Hepatocyte (in vitro differentiated cells): ENCODE results near the gene SNX11. TPM values are rescaled to one million over a fixed set of nuclear protein-coding genes. Genes with fewer than 3 reads are reported as not detected.

ENCODE experiments used
- DNase-seq: peaks from one replicate; pipeline ENCODE4 v3.0.0-alpha.2; 2016; ENCODE audit warnings: low spot score
- H2AFZ ChIP-seq: fragments of 200-600 bp; sonication (generic); 2 replicates; pipeline ENCODE4 v1.6.0; 2016; ENCODE audit warnings: antibody characterized with exemption, mild to moderate bottlenecking
- H3K27ac ChIP-seq: fragments of 200-600 bp; sonication (generic); 2 replicates; pipeline ENCODE4 v1.5.1; 2016; ENCODE audit warnings: mild to moderate bottlenecking
- H3K27me3 ChIP-seq: fragments of 200-600 bp; sonication (generic); 2 replicates; pipeline ENCODE4 v1.6.1; 2016
- H3K36me3 ChIP-seq: fragments of 200-600 bp; sonication (generic); replicated peaks from 2 replicates; pipeline ENCODE4 v1.5.1; 2016; ENCODE audit warnings: low read depth; ENCODE audit not compliant: insufficient read depth
- H3K4me1 ChIP-seq: fragments of 200-600 bp; sonication (generic); 2 replicates; pipeline ENCODE4 v1.5.1; 2016; ENCODE audit warnings: mild to moderate bottlenecking, moderate library complexity; ENCODE audit not compliant: insufficient read depth
- H3K4me2 ChIP-seq: fragments of 200-600 bp; sonication (generic); 2 replicates; pipeline ENCODE4 v1.6.0; 2016
- H3K4me3 ChIP-seq: fragments of 200-600 bp; sonication (generic); 2 replicates; pipeline ENCODE4 v1.5.1; 2016; ENCODE audit warnings: mild to moderate bottlenecking
- H3K79me2 ChIP-seq: fragments of 200-600 bp; sonication (generic); 2 replicates; pipeline ENCODE4 v1.6.0; 2017; ENCODE audit warnings: mild to moderate bottlenecking
- H3K9me2 ChIP-seq: fragments of 200-600 bp; sonication (generic); replicated peaks from 2 replicates; pipeline ENCODE4 v1.6.0; 2017; ENCODE audit warnings: mild to moderate bottlenecking; ENCODE audit not compliant: insufficient read depth
- H3K9me3 ChIP-seq: fragments of 200-600 bp; sonication (generic); 2 replicates; pipeline ENCODE4 v1.5.1; 2016; ENCODE audit warnings: low read depth, mild to moderate bottlenecking
- H4K20me1 ChIP-seq: fragments of 200-600 bp; sonication (generic); 2 replicates; pipeline ENCODE4 v1.6.0; 2016; ENCODE audit warnings: mild to moderate bottlenecking; ENCODE audit not compliant: insufficient read depth, poor library complexity, severe bottlenecking
- CTCF ChIP-seq: fragments of 200-600 bp; sonication (generic); IDR thresholded peaks from 2 replicates; pipeline ENCODE4 v1.5.1; 2016; ENCODE audit warnings: antibody characterized with exemption, mild to moderate bottlenecking; ENCODE audit not compliant: poor library complexity
- EZH2 ChIP-seq: fragments of 200-600 bp; sonication (generic); IDR thresholded peaks from 2 replicates; pipeline ENCODE4 v1.6.1; 2016; ENCODE audit warnings: antibody characterized with exemption, mild to moderate bottlenecking, borderline replicate concordance
- EZH2phosphoT487 ChIP-seq: fragments of 200-600 bp; sonication (generic); IDR thresholded peaks from one replicate; pipeline ENCODE4 v1.6.1; 2018; ENCODE audit warnings: antibody characterized with exemption, mild to moderate bottlenecking, low read depth, moderate library complexity; ENCODE audit not compliant: unreplicated experiment, severe bottlenecking
- WGBS: methylation state at CpG from one replicate; pipeline ENCODE4 v1.1.6; 2016; ENCODE audit warnings: low lambda C conversion rate; ENCODE audit errors: missing lambda C conversion rate; 5-methylcytosine and 5-hydroxymethylcytosine counted together
- polyA plus RNA-seq: library from polyadenylated mRNA; unstranded; fragments of >200 nt; fragmentation: Nextera tagmentation; extraction: Ambion mirVana; gene quantifications from 2 replicates; pipeline ENCODE4 v1.2.1, GENCODE V29; 2016
- total RNA-seq: library from RNA; depleted of rRNA; stranded (reverse); fragments of >200 nt; gene quantifications from 2 replicates; pipeline ENCODE4 v1.2.3, GENCODE V29; 2014

Gene SNX11
- total and polyA plus RNA-seq, 2 experiments from 2014 or later: 11.3 to 13.2 TPM

- H3K79me2 ChIP-seq: no peaks in the 10 kb centered on the region
- H3K9me2 ChIP-seq: no peaks in the 10 kb centered on the region
- no peak for TF ChIP-seq EZH2
- no peak for TF ChIP-seq EZH2phosphoT487
- no peak for TF ChIP-seq CTCF
- H3K9me3 ChIP-seq: no peaks in the 10 kb centered on the region
- no peaks in the 10 kb centered on the region for H3K27me3 ChIP-seq
- no peak for DNase-seq
- WGBS: 92% methylated on average over 5 of the region's 5 CpGs
- H2AFZ ChIP-seq: no peak overlapping the region
- no peak overlapping the region for H3K4me2 ChIP-seq
- H3K36me3 ChIP-seq: no peaks in the 10 kb centered on the region
- no peaks in the 10 kb centered on the region for H4K20me1 ChIP-seq
- no peaks in the 10 kb centered on the region for H3K4me1 ChIP-seq
- H3K27ac ChIP-seq: no peak overlapping the region
- H3K4me3 ChIP-seq: no peak overlapping the region
Observed at GRCh38 chr17:48132385-48132784, 24.8 kb downstream of the SNX11 start.

GRCh38 chr17:48134912-48135480 is 27.4 kb downstream of the SNX11 start:
- WGBS: 94% methylated on average over 3 of the region's 3 CpGs
- no peak overlapping the region for H2AFZ ChIP-seq
- H3K4me1 ChIP-seq: no peaks in the 10 kb centered on the region

GRCh38 chr17:48137656-48138055 is 30.1 kb downstream of the SNX11 start:
- 58% methylated on average over 1 of the region's 1 CpG for WGBS
- H4K20me1 ChIP-seq: no peaks in the 10 kb centered on the region

More at GRCh38 chr17:48134912-48135480, 27.4 kb downstream of the SNX11 start:
- no peaks in the 10 kb centered on the region for H3K9me2 ChIP-seq
- no peaks in the 10 kb centered on the region for H3K9me3 ChIP-seq
- H4K20me1 ChIP-seq: no peaks in the 10 kb centered on the region
- H3K4me3 ChIP-seq: no peak overlapping the region
- H3K27me3 ChIP-seq: no peaks in the 10 kb centered on the region
- no peak overlapping the region for H3K27ac ChIP-seq
- no peaks in the 10 kb centered on the region for H3K79me2 ChIP-seq
- no peak for DNase-seq
- H3K36me3 ChIP-seq: no peaks in the 10 kb centered on the region
- no peak overlapping the region for H3K4me2 ChIP-seq
- TF ChIP-seq CTCF (peak; percentile 15), EZH2 (no peak)

More at GRCh38 chr17:48137656-48138055, 30.1 kb downstream of the SNX11 start:
- no peaks in the 10 kb centered on the region for H3K79me2 ChIP-seq
- H3K4me1 ChIP-seq: no peaks in the 10 kb centered on the region
- no peaks in the 10 kb centered on the region for H3K9me3 ChIP-seq
- no peak overlapping the region for H3K27ac ChIP-seq
- H3K4me2 ChIP-seq: no peak overlapping the region
- TF ChIP-seq EZH2phosphoT487 (no peak), EZH2 (no peak), CTCF (no peak)
- no peak overlapping the region for H3K4me3 ChIP-seq
- no peak for DNase-seq
- no peaks in the 10 kb centered on the region for H3K9me2 ChIP-seq
- peaks cover 3% of the 10 kb centered on the region for H3K27me3 ChIP-seq
- H3K36me3 ChIP-seq: no peaks in the 10 kb centered on the region
- H2AFZ ChIP-seq: no peak overlapping the region
